K562 (cell line): Measurements from ENCODE around the gene LAMTOR5. TPM values are rescaled to one million over a fixed set of nuclear protein-coding genes. Genes with fewer than 3 reads are reported as not detected.

Experiments used
- ATAC-seq: fragments of 200-7000 bp; cut with Tn5 transposase; 3 replicates; pipeline ENCODE4 v1.9.1; 2020; ENCODE audit warnings: moderate library complexity
- BruUV-seq: library from RNA; stranded (reverse); fragments of 400-500 nt; replicated peaks from 2 replicates; lab custom pipeline; 2021; lab: Mats Ljungman, UMichigan
- CTCF ChIA-PET: fragments of 300-600 bp; formaldehyde crosslinking; extraction: SDS; loops from one replicate; lab custom pipeline; 2021; ENCODE audit warnings: low intra/inter-chr PET ratio; lab: Yijun Ruan, JAX
- POLR2A ChIA-PET: fragments of 300-600, 350-650 bp; sonication (Branson Sonifier 250); formaldehyde crosslinking; extraction: SDS; loops from one replicate; lab custom pipeline; 2021; ENCODE audit warnings: antibody characterized with exemption, inconsistent platforms; lab: Yijun Ruan, JAX
- DNase-seq, 4 experiments: peaks; one replicate each; pipeline versions ENCODE4 v3.0.0 to v3.0.0-alpha.2; 2011 to 2018; ENCODE audit warnings: low spot score in 3 of 4, mixed read lengths in 3 of 4; ENCODE audit errors: extremely low read depth in 1 of 4
- FAIRE-seq: peaks from 2 replicates; lab custom pipeline; 2011; peaks lifted over from hg19 to GRCh38; lab: Jason Lieb, UNC
- H2AFZ ChIP-seq: 2 replicates; pipeline ENCODE4 v1.6.0; 2011; ENCODE audit warnings: low read depth, low read length, control low read depth, inconsistent platforms
- H3K27ac ChIP-seq: fragments of 200-600 bp; 3 replicates; pipeline ENCODE4 v1.8.0; 2011; ENCODE audit warnings: low read depth, mild to moderate bottlenecking, control low read depth, inconsistent platforms, low read length, moderate library complexity, mixed read lengths; ENCODE audit errors: extremely low read depth
- H3K27me3 ChIP-seq, 2 experiments: fragments of 300-600 bp in 1 of 2; 2 replicates in 1 of 2; 3 replicates in 1 of 2; pipeline versions ENCODE4 v1.6.0 to v1.8.0; 2011; ENCODE audit warnings: inconsistent platforms in 2 of 2, low read length in 2 of 2, mild to moderate bottlenecking in 1 of 2, mixed read lengths in 1 of 2, moderate library complexity in 1 of 2; ENCODE audit not compliant: control insufficient read depth in 2 of 2, insufficient read depth in 2 of 2
- H3K36me3 ChIP-seq: fragments of 300-600 bp; 3 replicates; pipeline ENCODE4 v1.8.0; 2011; ENCODE audit warnings: mild to moderate bottlenecking, low read length, inconsistent platforms; ENCODE audit not compliant: control insufficient read depth, insufficient read depth
- H3K4me1 ChIP-seq, 2 experiments: fragments of 200-600 bp in 1 of 2; replicated peaks in 1 of 2; 2 replicates in 1 of 2; 3 replicates in 1 of 2; pipeline versions ENCODE4 v1.5.1 to v1.8.0; 2011; ENCODE audit warnings: inconsistent platforms in 2 of 2, low read length in 2 of 2, mild to moderate bottlenecking in 1 of 2, mixed read lengths in 1 of 2, moderate library complexity in 1 of 2; ENCODE audit not compliant: control insufficient read depth in 2 of 2, insufficient read depth in 2 of 2
- H3K4me2 ChIP-seq: 2 replicates; pipeline ENCODE4 v1.6.1; 2011; ENCODE audit warnings: low read length, control low read depth, inconsistent platforms, mixed read lengths; ENCODE audit not compliant: insufficient read depth
- H3K4me3 ChIP-seq: fragments of 200-600 bp; sonication (generic), shearing (Covaris generic); 2 replicates; pipeline ENCODE4 v1.5.1; 2016; ENCODE audit warnings: control low read depth, inconsistent platforms
- H3K79me2 ChIP-seq: fragments of 200-600 bp; 3 replicates; pipeline ENCODE4 v1.8.0; 2011; ENCODE audit warnings: low read length, inconsistent platforms; ENCODE audit not compliant: control insufficient read depth, insufficient read depth
- H3K9ac ChIP-seq, 2 experiments: 2 replicates each; pipeline versions ENCODE4 v1.6.0 to v1.6.1; 2011; ENCODE audit warnings: low read depth in 2 of 2, low read length in 2 of 2, control low read depth in 1 of 2, inconsistent platforms in 1 of 2, mild to moderate bottlenecking in 1 of 2, mixed read lengths in 1 of 2; ENCODE audit not compliant: insufficient read depth in 1 of 2
- H3K9me1 ChIP-seq: one replicate; pipeline ENCODE4 v1.6.0; 2011; ENCODE audit warnings: inconsistent platforms, mild to moderate bottlenecking, low read length, moderate library complexity; ENCODE audit not compliant: control insufficient read depth, insufficient read depth
- H3K9me3 ChIP-seq: replicated peaks from 2 replicates; pipeline ENCODE4 v1.5.1; 2011; ENCODE audit warnings: low read depth, low read length, inconsistent platforms; ENCODE audit not compliant: control insufficient read depth, insufficient read depth
- H4K20me1 ChIP-seq: replicated peaks from 2 replicates; pipeline ENCODE4 v1.6.1; 2011; ENCODE audit warnings: low read length, inconsistent platforms, mixed read lengths; ENCODE audit not compliant: control insufficient read depth, insufficient read depth
- BCL6 ChIP-seq: fragments of 250-450 bp; sonication (Bioruptor Pico); IDR thresholded peaks from 2 replicates; pipeline ENCODE4 v1.4.0; 2020
- ETS1 ChIP-seq: conservative IDR thresholded peaks from 2 replicates; pipeline ENCODE4 v1.6.1; 2011; ENCODE audit warnings: low read depth, mild to moderate bottlenecking, low read length; ENCODE audit not compliant: control insufficient read depth
- HDAC1 ChIP-seq, 2 experiments: fragments of 450-650 bp; IDR thresholded peaks; 2 replicates each; pipeline ENCODE4 v1.6.1; 2016 to 2017; ENCODE audit warnings: inconsistent platforms in 1 of 2, mild to moderate bottlenecking in 1 of 2, moderate library complexity in 1 of 2
- HDAC3 ChIP-seq: fragments of 450-650 bp; IDR thresholded peaks from 2 replicates; pipeline ENCODE4 v1.6.1; 2018; ENCODE audit warnings: borderline replicate concordance, mild to moderate bottlenecking, moderate library complexity; ENCODE audit not compliant: partially characterized antibody
- L3MBTL2 ChIP-seq: fragments of 450-650 bp; IDR thresholded peaks from 2 replicates; pipeline ENCODE4 v1.6.1; 2016; ENCODE audit warnings: mild to moderate bottlenecking, moderate library complexity
- MIER1 ChIP-seq: fragments of 450-650 bp; IDR thresholded peaks from 2 replicates; pipeline ENCODE4 v1.6.1; 2016; ENCODE audit warnings: antibody characterized with exemption, mild to moderate bottlenecking, low read depth
- PTBP1 ChIP-seq: fragments of 200-400 bp; formaldehyde crosslinking; IDR thresholded peaks from 2 replicates; pipeline ENCODE4 v1.6.1; 2017; ENCODE audit warnings: low read depth, low read length
- PYGO2 ChIP-seq: fragments of 450-650 bp; IDR thresholded peaks from 2 replicates; pipeline ENCODE4 v1.6.1; 2016; ENCODE audit warnings: mild to moderate bottlenecking, missing genetic modification characterization, moderate library complexity, missing compliant biosample characterization
- RCOR1 ChIP-seq, 2 experiments: IDR thresholded peaks; 2 replicates each; pipeline ENCODE4 v1.6.1; 2012; ENCODE audit warnings: low read depth in 2 of 2, low read length in 2 of 2, borderline replicate concordance in 1 of 2, improper control_type of control experiment in 1 of 2
- TFAM ChIP-seq: fragments of 250-450 bp; sonication (Bioruptor Pico); conservative IDR thresholded peaks from 2 replicates; pipeline ENCODE4 v1.5.0; 2021; ENCODE audit warnings: mild to moderate bottlenecking, moderate library complexity
- ZNF407 ChIP-seq: fragments of 450-650 bp; IDR thresholded peaks from 2 replicates; pipeline ENCODE4 v1.6.1; 2016; ENCODE audit warnings: low read depth
- ZZZ3 ChIP-seq: fragments of 450-650 bp; IDR thresholded peaks from 2 replicates; pipeline ENCODE4 v1.6.1; 2016; ENCODE audit warnings: antibody characterized with exemption, mild to moderate bottlenecking, moderate library complexity
- WGBS: fragments of 100-300 bp; shearing (Covaris generic); methylation state at CpG from one replicate; pipeline ENCODE4 v1.1.6; 2016; ENCODE audit warnings: low coverage, mixed read lengths; ENCODE audit not compliant: insufficient coverage; ENCODE audit errors: missing lambda C conversion rate; 5-methylcytosine and 5-hydroxymethylcytosine counted together
- in situ Hi-C: fragments of 300-500 bp; cut with MboI; formaldehyde crosslinking; loops from 4 replicates; pipeline ENCODE4 v1.15.0; 2018; ENCODE audit warnings: inconsistent platforms, mixed read lengths
- intact Hi-C: fragments of 100-400 bp; cut with micrococcal nuclease; formaldehyde crosslinking; loops from 2 replicates; pipeline ENCODE4 v1.14.2; 2022
- polyA plus RNA-seq, 8 experiments: library from polyadenylated mRNA; depleted of rRNA in 4 of 8; stranded (reverse) in 5 of 8; unstranded in 3 of 8; fragments of >200 nt; fragmentation: Nextera tagmentation in 2 of 8; fragmentation: Illumina TruSeq in 1 of 8; extraction: Ambion mirVana in 2 of 8; extraction: Trizol in 1 of 8; gene quantifications; 2 replicates each; pipeline versions ENCODE4 v1.2.1 to v1.2.3, GENCODE V29; 2011 to 2014; ENCODE audit warnings: inconsistent platforms in 1 of 8, missing spikeins in 1 of 8
- total RNA-seq, 7 experiments: library from RNA; depleted of rRNA in 6 of 7; stranded (reverse); fragments of >200 nt in 6 of 7; fragmentation: Illumina TruSeq in 2 of 7; extraction: Trizol in 2 of 7; gene quantifications; 2 replicates each; pipeline versions ENCODE4 v1.2.1 to v1.2.3, GENCODE V29; 2011 to 2021; ENCODE audit warnings: low replicate concordance in 1 of 7

Gene LAMTOR5
- total and polyA plus RNA-seq, 9 of the 15 experiments (the other 6 are each of a cell fraction or from before 2014, with no cell fraction given) = 118 to 712 (median 241) TPM

- CTCF ChIA-PET = interaction anchor here (0.6 kb wide), 1 partner anchor 8 kb away, joined by 3 read pairs; no protein-coding TSS in a partner anchor
- POLR2A ChIA-PET = interaction anchor here (0.8 to 1.5 kb wide), 4 partner anchors 12 to 85 kb away, joined by 3 to 5 read pairs (median 4); no protein-coding TSS in a partner anchor
- no peak overlapping the region for H3K4me3 ChIP-seq
- ATAC-seq (no peak), DNase-seq (no peak), FAIRE-seq (no peak)
- no peaks in the 10 kb centered on the region; the same call in 1 of the 2 replicates for H3K9me3 ChIP-seq
- H3K79me2 ChIP-seq = no peaks in the 10 kb centered on the region
- peaks cover 0 to 7% of the 10 kb centered on the region in 2 experiments; a peak in 4 of 5 replicates for H3K4me1 ChIP-seq
- in situ Hi-C loops (no loop called here), intact Hi-C loops (no loop called here)
- BruUV-seq = no TSS peak
- no peaks in the 10 kb centered on the region for H3K9me1 ChIP-seq
- H3K36me3 ChIP-seq = no peaks in the 10 kb centered on the region
- no peak overlapping the region for H3K9ac ChIP-seq
- peaks cover 11 to 33% of the 10 kb centered on the region in 2 experiments for H3K27me3 ChIP-seq
- no peaks in the 10 kb centered on the region for H4K20me1 ChIP-seq
- no peak overlapping the region for H3K4me2 ChIP-seq
- no peak overlapping the region for H2AFZ ChIP-seq
- H3K27ac ChIP-seq = no peak overlapping the region
- 2% methylated on average over 9 of the region's 9 CpGs for WGBS
- TF ChIP-seq ZNF407 (no peak), ETS1 (no peak), RCOR1 (IDR thresholded peaks at IDR 0.05; ENCODE audit: borderline replicate concordance in 1 of 2, low read depth in 2 of 2, low read length in 2 of 2) (no peak), HDAC3 (no peak), L3MBTL2 (no peak), PYGO2 (no peak), BCL6 (CRISPR knock-in tag) (no peak), PTBP1 (no peak), MIER1 (no peak), HDAC1 (IDR thresholded peaks at IDR 0.05) (no peak), ZZZ3 (no peak), TFAM (CRISPR knock-in tag) (no peak)
Observed at GRCh38 chr1:110424699-110425611, 17.5 kb upstream of the LAMTOR5 start.
